GM19397 (cell line): ENCODE results near the gene ITSN1.

Source experiments
- ATAC-seq: cut with Tn5 transposase; IDR thresholded peaks from one replicate; pipeline ENCODE4 v1.9.1; 2021; ENCODE audit warnings: mild to moderate bottlenecking, moderate library complexity; ENCODE audit not compliant: unreplicated experiment

Gene ITSN1

GRCh38 chr21:33880626-33881025, 238.3 kb downstream of the ITSN1 start:
- no peak for ATAC-seq

DNA sequence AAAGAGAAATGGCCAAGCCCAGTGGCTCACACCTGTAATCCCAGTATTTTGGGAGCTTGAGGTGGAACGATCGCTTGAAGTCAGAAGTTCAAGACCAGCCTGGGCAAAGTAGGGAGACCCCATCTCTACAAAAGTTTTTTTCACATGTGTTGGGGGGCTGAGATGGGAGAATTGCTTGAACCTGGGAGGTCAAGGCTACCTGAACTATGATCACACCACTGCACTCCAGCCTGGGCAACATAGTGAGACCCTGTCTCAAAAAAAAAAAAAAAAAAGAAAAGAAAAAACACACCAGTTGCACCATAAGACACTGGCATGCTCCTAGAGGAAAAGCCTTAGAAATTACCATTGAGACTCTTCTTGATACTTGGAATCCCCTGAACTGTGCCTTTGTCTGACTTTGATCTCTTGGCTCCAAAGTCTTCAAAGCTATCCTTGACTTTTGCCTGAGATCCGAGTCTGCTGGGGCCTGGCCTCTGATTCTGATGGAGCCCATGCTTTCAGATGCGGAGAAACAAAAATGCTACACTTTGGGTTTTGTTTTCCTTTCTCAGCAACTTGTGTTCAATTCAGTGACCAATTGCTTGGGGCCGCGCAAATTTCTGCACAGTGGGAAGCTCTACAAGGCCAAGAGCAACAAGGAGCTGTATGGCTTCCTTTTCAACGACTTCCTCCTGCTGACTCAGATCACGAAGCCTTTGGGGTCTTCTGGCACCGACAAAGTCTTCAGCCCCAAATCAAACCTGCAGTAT, 239.6 kb downstream of the ITSN1 start:
- no peak for ATAC-seq

GRCh38 chr21:33883118-33883517, 240.8 kb downstream of the ITSN1 start:
- no peak for ATAC-seq

DNA sequence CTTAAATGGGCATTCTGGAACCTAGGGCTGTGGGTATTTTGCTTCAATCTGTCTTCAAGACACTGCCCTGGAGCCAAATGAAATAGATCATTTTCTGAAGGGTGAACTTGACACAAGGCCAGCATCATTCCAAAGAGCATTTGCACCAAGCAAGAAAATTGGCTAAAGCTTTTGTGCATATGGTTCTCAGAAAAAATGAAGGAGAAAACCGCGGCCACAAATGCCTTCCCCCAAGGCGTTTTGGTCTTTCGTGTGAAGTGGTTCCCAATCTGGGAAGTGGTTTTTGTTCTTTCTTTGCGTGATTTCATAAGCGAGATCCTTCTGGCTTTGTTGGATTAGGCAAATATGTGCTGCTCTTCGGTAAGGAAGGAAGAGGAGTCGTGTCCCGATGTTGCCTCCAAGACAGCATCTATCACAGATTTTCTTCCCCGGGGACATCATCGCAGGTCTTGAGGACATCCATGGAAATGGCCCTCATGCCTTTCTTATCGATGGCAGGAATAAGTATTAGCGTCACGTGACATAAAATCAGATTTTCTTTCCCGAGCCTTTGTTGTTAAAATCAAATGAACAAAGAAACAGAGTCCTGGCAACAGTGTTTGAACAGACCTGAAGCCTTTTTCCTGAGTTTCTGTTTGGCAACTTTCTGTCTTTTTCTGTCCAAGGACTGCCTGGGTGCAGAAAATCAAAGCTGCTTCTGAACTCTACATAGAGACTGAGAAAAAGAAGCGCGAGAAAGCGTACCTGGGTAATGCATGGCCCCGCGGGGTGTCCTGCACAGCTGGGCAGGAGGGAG, 242.3 kb downstream of the ITSN1 start:
- ATAC-seq: no peak

DNA sequence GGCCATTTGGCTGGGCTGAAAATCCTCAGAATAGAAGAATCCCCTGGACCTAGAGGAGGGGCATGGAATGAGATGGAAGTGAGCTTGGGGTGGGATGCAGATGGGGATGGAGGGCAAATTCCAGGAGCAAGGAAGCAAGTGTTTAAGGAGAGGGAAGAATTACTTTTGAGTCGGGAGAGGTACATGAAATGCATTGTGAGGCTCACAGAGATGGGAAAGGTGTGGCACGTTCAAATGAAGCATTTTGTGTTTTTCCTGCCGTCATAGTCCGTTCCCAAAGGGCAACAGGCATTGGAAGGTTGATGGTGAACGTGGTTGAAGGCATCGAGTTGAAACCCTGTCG, 242.8 kb downstream of the ITSN1 start:
- no peak for ATAC-seq

DNA sequence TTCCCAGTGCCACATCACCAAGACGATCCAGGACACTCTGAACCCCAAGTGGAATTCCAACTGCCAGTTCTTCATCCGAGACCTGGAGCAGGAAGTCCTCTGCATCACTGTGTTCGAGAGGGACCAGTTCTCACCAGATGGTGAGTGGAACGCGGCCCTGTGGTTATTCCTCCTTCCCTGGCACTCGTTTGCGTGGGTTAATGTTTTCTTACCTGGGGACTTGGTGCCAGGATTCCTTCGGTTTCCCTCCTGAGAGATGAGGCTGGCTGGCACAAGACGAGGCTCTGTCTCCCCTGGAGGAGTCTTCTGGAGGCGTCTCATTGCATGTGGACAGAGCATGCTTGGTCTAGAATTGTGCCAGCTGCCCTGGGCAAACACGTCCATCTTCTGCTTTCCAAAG, 244.0 kb downstream of the ITSN1 start:
- ATAC-seq: no peak

GRCh38 chr21:33890187-33890586, 247.9 kb downstream of the ITSN1 start:
- ATAC-seq: no peak

GRCh38 chr21:33892853-33893252, 250.6 kb downstream of the ITSN1 start:
- ATAC-seq: no peak

DNA sequence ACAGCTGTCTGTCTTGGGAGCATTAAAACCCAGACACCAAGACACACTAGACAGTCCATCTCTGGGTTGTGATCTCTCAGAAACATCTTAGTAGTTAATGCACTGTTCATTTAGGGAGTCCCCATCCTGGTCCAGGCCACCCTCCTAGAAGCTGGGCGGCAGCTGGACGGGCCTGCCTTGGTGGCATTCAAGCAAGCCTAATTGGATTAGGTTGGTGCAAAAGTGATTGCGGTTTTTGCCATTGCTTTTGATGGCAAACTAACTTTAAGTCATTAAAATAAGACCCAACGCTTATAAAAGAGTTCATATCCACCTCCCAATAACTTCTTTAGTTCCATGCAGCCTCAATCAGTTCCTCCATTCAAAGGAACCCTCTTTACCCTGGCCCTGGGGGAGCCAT, 251.6 kb downstream of the ITSN1 start:
- ATAC-seq: no peak

DNA sequence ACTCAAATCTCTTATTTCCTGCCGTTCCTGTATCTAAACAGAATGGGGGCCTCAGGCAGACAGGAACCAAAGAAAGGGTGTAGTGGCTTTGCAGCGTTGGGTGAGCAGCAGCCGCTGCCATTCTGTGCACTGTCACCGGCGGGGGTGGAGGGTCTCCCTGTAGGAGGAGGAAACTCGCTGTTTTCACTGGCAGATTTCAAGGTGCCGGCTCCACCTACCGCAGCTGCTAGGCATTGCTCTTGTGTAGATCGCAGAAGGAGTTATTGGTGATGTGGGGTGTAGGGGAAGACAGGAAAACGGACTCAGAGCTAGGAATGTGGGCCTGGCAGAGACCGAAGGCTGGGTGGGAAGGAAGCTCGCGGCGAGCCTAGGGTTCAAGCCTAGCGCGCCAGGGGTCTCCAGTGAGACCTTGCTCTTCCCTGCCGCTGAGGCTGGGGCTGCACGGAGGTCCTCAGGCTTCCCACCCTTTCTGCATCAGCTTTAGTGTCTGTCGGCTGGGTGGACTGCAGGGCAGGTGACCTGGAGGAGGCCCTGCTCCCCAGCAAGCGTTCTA, 252.5 kb downstream of the ITSN1 start:
- ATAC-seq: peak; percentile 47

DNA sequence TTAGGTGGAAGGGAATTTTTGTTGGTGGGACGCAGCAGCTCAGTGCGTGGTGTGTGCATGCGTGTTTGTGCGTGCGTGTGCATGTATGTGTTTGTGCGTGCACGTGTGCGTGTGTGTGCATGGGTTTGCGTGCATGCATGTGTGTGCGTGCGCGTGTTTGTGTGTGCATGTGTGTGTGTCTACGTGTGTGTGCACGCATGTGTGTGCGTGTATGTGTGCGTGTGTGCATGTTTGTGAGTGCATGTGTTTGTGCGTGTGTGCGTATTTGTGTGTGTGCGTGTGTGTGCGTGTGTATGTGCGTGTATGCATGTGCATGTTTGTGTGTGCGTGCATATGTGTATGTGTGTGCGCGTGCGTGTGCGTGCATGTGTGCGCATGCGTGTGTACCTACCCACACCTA, 253.1 kb downstream of the ITSN1 start:
- no peak for ATAC-seq

- no peak for ATAC-seq
Measured at GRCh38 chr21:33896691-33897090, 254.4 kb downstream of the ITSN1 start.

DNA sequence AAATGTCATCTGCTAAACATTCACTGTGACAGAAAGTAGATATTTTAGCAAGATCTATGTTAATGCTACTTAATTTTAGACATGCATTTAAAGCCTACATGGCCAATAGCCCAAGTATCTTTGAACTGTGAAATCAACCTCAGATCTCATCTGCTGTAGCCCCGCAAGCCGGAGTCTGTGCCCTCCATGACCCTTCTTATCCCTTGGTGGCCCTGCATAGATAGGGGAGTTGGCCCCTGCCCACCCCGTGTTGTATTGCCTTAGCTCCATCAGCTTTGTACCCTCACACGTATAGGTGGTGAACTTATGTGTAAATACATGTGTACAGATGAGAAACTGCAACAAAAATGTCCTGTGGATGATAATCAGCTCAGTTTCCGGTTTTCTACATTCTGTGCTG, 254.8 kb downstream of the ITSN1 start:
- no peak for ATAC-seq

DNA sequence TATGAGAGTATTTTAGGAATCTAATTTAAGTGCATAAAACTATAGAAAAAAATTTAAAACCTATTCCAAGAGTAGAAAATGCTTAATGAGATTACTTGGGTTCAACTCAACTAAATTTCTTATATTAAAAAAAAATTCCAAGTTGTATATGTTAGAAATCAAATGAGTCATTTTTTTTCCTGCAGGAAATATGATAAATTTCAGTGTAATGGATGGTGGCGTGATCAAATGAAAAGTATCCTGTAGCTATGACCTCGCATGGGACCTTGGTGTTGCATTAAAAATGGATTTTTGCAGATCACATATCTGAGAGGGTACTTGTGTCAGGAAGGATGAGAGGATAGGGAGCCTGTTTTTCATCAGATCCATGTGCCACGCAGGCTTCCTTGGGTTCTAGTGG, 255.4 kb downstream of the ITSN1 start:
- ATAC-seq: no peak

DNA sequence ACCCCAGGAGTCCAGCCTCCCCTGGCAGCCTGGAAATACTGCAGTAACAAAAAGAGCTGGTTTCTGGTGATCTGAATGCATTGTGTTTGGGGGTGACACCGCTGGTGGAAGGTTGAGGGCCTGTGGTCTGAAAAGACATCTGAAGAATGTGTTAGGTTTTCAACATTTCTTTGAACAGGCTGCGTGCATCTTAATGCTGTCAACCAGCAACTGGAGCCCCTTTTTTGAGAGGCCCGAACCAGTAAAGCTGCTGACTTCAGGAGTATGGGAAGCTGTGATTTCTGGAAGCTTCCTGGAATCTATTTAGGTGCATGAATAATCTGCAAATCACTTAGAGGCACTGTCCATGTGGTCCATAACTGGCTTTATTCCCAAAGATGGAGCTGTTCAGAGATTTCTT, 256.3 kb downstream of the ITSN1 start:
- no peak for ATAC-seq

DNA sequence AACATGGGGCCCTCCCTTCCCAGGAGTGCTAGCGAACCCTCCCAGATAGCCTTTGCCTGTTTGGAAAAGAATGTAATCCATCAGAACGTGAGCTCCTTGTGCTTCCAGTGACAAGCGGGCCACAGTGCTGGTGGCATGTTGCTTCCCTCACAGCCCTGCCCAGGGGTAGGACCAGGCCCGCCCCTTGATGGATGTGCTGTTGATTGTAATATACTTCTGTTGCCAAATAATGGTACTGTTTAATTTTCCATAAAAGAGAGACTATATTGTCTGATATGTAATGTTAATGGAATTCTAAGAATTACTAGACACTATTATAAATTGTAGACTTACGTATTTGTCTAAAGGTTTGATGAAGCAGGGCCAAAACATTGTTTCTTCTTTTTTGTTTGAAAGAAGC, 256.9 kb downstream of the ITSN1 start:
- ATAC-seq: no peak

DNA sequence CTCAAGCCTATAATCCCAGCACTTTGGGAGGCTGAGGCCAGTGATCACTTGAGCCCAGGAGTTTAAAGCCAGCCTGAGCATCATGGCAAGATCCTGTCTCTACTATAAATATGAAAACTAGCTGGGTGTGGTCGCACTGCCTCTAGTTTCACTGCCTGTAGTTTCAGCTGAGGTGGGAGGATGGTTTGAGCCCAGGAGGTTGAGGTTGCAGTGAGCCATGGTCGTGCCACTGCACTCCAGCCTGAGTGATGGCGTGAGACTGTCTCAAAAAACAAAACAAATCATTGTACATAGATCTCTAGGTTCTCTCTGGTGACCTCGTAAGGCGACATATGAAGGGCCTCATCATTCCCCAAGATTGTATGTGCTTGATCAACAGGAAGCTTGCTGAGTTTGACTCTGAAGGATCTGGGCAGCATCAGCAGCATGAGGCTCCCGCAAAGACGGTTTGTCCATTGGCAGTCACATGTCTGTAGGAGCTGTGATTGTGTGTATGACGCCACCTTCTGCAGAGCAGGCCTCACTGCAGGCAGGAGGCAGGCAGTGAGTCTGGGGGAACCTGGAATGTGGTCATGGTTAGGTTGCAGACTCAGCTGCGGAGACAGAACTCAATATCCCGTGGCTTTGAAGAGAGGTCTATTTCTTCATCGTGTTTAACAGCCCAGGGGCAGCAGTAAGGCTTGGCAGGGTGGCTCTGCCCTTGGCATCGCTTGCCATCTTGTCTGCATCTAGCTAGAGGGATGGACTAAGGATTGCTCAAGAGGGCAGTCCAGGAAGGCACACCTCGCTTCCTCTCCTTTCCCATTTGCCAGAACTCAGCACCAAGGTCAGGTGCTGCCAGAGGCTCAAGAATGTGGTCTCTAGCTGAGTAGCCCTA, 259.3 kb downstream of the ITSN1 start:
- ATAC-seq: no peak

DNA sequence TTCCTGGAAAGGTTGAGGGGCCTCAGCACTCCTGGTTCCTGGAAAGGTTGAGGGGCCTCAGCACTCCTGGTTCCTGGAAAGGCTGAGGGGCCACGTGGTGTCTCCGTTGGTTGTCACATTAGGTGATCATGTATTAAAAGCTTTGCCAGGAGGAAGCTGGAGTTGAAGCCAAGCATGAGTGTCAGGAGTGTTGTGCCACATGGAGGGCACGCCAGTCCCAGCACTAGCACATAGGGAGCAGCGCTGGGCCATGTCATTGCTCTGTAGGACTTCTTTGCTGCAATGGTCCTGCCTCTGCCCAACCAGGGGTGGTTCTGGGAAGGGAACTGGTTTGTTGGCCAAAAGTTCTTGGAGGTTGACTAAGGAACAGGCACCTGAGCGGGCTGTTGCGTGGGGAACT, 260.0 kb downstream of the ITSN1 start:
- ATAC-seq: no peak

GRCh38 chr21:33904041-33904440, 261.7 kb downstream of the ITSN1 start:
- no peak for ATAC-seq

- ATAC-seq: no peak
Measured at GRCh38 chr21:33908760-33909159, 266.5 kb downstream of the ITSN1 start.

DNA sequence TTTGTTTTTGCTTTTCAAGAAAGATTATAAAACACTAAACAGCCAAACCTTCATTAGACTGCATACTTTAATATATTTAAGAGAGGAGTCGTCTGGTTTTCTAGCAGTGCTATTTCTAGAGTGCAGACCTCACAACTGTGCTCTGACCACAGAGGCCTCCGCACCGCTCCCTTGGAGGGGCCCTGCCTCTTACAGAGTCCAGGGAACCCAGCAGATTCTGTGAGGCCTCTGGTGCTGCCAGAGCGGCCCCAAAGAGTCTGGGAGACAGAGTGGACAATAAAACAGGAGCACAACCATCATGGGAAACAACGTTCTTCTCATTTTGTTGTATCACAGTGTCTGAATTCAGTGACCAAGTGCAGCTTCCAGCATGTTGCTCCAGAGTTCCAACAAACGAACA, 267.5 kb downstream of the ITSN1 start:
- no peak for ATAC-seq
